Esophagus muscularis mucosa (tissue), 3 donors: ENCODE results near the gene TGFBR2.

Experiments used
- POLR2A ChIP-seq: fragments of 450-650 bp; IDR thresholded peaks from one replicate; pipeline ENCODE4 v1.6.1; 2017; ENCODE audit warnings: antibody characterized with exemption, moderate library complexity, mild to moderate bottlenecking, low read depth
- TF ChIP-seq, protein P1 (sequence below), 3 experiments: fragments of 200-600 bp in 2 of 3; fragments of 450-650 bp in 1 of 3; sonication (generic) in 2 of 3; IDR thresholded peaks; one replicate each; pipeline ENCODE4 v1.5.1; 2017 to 2019; ENCODE audit warnings: antibody characterized with exemption in 3 of 3, mild to moderate bottlenecking in 2 of 3, moderate library complexity in 1 of 3

DNA sequence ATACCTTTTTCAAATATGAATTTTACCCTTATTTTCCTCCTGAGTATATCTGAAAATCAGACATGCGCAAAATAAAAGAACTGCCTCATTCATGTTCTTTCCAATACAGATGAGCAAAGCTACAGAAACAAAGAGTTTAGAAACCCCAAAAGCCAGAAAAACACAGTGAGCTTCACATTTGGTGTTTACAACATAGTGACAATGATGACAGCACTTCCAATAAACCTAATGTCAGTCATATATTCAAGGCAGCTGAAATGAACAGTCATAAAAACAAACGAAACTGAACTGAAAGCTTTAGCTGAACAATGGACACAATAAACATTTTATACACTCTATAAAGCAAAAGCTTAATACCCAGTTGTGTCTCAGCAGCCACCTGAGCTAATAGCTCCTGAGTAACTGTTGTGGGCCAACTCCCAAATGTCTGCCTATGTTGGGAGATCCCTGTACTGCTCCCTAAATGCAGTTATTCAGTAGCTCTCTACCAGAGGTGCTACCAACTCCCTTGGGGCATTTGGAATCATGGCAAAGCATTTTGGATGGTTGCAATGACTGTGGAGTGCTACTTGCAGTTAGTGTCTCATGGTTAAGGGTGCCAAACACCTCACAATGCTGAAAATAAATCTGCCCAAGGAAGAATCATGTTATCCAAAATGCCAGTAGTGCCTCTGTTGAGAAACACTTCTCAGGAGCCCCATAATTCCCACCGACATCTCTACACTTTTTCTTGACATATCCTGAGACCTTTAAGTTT, 131.5 kb downstream of the TGFBR2 start:
- TF ChIP-seq POLR2A, result no peak
- TF ChIP-seq, protein P1, sequence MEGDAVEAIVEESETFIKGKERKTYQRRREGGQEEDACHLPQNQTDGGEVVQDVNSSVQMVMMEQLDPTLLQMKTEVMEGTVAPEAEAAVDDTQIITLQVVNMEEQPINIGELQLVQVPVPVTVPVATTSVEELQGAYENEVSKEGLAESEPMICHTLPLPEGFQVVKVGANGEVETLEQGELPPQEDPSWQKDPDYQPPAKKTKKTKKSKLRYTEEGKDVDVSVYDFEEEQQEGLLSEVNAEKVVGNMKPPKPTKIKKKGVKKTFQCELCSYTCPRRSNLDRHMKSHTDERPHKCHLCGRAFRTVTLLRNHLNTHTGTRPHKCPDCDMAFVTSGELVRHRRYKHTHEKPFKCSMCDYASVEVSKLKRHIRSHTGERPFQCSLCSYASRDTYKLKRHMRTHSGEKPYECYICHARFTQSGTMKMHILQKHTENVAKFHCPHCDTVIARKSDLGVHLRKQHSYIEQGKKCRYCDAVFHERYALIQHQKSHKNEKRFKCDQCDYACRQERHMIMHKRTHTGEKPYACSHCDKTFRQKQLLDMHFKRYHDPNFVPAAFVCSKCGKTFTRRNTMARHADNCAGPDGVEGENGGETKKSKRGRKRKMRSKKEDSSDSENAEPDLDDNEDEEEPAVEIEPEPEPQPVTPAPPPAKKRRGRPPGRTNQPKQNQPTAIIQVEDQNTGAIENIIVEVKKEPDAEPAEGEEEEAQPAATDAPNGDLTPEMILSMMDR (IDR thresholded peaks at IDR 0.05), result no peak
